Lung microvascular endothelial cell (primary cell): ENCODE results near the gene CTSG. TPM values are rescaled to one million over a fixed set of nuclear protein-coding genes. Genes with fewer than 3 reads are reported as not detected.
"Not testable (repeated sequence)": the region's sequence is repeated elsewhere in the genome, so short reads cannot be mapped to it uniquely, and the experiment has no call there.

Experiments
- DNase-seq, 2 donors: peaks; one replicate each; pipeline versions ENCODE4 v3.0.0 to v3.0.0-alpha.2; 2010; ENCODE audit warnings: low read depth in 2 of 2
- total RNA-seq: library from RNA; depleted of rRNA; stranded (reverse); fragments of >200 nt; gene quantifications from 2 replicates; pipeline ENCODE4 v1.2.1, GENCODE V29; 2014

Gene CTSG, protein sequence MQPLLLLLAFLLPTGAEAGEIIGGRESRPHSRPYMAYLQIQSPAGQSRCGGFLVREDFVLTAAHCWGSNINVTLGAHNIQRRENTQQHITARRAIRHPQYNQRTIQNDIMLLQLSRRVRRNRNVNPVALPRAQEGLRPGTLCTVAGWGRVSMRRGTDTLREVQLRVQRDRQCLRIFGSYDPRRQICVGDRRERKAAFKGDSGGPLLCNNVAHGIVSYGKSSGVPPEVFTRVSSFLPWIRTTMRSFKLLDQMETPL
- not detected in 2 replicates for total RNA-seq

DNA sequence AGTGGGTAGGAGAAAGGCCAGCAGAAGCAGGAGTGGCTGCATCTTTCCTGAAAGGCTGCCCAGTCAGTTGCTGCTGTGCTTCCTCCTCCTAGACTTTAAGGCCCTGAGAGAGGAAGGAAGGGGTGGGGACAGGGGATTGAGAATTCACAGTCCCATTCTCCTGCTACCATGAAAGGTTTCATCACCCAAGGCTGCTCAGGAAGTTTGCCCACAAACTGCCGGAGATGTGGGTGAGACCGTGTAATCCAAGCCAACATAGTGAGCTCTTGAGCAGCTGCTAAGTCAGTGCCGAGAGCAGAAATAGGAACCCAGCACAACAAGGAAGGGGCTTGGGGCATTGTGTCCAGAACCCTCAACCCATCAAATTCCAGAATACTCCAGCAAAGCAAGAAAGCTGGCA lies at the start of gene CTSG:
Gene CTSG, minus strand, starts transcription at position 69 of the 400 bp plus-strand sequence. Its CDS starts 27 bp downstream, at position 42.
- DNase-seq: no peak

DNA sequence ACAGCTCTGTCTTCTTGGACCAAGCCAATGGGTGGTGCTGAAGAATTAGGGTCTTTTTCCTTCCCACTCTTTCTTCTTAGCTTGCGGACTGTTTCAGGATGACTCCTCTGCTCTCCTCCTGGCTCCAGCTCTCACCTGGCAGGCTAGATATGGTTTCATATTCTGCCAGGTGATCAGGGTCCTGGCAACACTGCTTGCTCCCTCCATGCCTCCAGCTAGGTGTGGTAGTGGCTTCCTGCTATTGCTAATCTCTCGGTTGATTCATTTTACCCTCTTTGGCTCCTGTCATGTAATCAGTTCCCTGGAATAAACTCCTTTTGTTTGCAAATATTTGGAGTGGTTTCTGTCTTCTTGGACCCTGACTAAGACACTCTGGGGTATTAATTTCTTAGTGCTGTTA lies 37.7 kb upstream of the CTSG start:
- no peak for DNase-seq

GRCh38 chr14:24613241-24613640 lies 37.2 kb upstream of the CTSG start:
- no peak for DNase-seq

DNA sequence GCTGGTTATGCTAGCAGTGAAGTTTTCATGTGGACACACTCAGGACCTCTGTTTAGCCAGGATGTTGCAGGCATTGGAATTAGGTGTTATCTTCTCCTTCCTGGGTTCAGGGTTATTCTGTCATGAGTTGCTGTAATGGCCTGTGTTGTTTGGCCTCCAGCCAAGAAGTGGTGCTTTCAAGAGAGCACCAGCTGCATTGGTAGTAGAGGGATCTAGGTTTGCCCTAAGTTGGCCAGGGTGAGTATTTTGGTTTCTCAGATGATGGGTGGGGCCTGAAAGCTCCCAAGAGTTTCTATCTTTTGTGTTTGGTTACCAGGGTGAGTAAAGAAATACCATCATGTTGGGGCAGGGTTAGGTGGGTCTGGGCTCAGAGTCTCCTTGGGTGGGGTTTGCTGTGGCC lies 36.1 kb upstream of the CTSG start:
- no peak for DNase-seq

GRCh38 chr14:24609655-24610344 lies 33.8 kb upstream of the CTSG start, which contains the start of gene GZMH:
Gene GZMH (minus strand): TSS chr14:24609685. CDS start chr14:24609613, 72 bp downstream.
- no peak for DNase-seq

DNA sequence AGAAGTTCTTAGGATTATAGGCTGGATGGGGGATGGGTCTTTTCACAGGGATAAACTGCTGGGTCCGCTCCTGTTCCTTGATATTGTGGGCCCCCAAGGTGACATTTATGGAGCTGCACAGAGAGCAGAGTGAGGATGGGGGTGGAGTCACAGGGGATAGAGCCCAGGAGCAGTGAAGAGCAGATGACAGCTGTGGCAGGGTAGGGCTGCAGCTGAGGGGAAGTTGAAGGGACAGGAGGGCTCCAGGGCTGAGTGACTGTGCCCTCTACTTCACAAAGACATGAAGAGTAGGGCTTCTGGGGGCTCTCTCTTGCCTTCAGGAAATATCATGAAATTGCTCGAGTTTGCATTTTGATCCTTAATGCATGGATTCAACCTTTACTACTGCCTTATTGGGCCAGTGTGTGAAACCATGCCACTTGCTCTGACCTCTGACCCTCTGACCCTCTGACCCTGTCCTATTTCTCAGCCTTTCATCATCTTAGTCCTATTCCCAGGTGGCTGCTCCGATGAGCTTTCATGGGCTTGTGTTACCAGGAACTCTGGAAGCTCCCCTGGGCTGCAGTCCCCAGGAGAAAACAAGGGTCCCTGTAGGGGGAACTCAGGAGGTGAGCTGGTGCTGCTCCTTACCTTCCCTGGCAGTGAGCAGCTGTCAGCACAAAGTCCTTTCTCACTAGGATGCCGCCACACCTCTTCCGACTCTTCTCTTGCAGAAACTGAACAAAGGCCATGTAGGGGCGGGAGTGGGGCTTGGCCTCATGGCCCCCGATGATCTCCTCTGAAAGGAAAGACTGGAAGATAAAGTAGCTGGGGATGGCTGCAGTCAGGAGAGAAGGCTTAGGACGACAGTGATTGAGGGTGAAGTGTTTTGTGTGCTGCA lies 31.8 kb upstream of the CTSG start:
- DNase-seq: no peak

DNA sequence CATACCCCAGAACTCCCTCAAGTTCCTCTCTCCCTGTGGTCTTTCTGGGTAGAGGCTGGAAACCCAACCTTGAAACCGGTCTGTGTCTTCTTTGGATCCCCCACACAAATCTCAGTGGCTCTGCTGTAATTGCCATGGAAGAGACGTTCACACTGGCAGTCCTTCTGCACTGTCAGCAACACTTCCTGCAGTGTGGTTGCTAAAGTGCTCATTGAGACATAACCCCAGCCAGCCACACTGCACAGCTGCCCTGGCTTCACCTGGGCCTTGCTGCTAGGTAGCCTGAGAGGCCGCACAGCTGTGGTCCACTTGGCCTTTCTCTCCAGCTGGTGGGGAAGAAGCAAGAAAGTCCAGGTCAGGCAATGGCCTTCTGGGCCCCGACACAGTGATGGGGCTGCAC lies 31.0 kb upstream of the CTSG start:
- DNase-seq: no peak

GRCh38 chr14:24606297-24606696 lies 30.2 kb upstream of the CTSG start:
- DNase-seq: no peak

DNA sequence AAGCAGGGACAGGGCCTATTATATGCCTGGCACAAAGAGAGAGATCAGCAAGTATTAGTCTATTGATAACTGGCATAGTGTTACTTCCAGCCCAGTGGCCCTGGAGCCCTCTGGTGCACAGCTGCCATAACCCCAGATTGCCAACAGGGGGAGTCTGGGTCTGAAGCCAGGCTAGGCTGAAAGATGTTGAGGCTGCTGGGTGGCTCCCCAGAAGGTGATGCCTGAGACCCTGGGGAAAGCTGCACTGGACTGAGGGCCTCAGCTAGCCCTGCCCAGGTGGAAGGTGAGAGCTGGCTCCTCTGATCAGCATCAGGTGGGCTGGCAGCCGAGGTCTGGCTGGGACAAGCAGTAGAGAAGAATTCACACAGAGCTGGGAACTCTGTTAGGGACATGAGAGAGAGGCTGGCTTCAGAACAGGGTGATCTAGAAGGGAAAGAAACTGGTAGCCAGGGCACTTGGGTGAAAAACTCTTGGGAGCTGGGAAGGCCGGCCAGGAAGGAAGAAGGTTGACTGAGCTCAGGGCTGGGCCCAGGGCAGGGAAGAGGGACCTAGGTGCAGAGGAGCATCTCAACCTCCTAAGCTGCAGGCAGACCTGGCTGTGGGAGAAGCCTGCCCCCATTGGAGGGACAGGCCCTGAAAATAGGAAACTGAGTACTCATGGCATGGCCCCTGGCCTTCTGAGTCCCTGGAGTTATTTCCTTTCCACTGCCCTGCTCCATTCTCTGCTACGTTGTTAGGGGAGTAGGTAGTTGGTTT lies 29.6 kb upstream of the CTSG start:
- DNase-seq: peak; percentile 14 to 26

- no peak for DNase-seq
These were observed 21.4 kb upstream of the CTSG start for GRCh38 chr14:24597403-24597802.

GRCh38 chr14:24595073-24595808 lies 19.2 kb upstream of the CTSG start:
- no peak for DNase-seq

DNA sequence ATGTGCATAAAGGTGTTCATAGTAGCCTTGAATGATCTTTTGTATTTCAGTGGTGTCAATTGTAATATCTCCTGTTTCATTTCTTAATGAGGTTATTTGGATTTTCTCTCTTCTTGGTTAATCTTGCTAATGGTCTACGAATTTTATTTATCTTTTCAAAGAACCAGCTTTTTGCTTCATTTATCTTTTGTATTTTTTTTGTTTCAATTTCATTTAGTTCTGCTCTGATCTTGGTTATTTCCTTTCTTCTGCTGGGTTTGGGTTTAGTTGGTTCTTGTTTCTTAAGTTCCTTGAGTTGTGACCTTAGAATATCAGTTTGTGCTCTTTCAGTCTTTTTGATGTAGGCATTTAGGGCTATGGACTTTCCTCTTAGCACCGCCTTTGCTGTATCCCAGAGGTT lies 15.0 kb upstream of the CTSG start:
- not testable (repeated sequence) for DNase-seq

GRCh38 chr14:24584402-24584801 lies 8.4 kb upstream of the CTSG start:
- DNase-seq: not testable (repeated sequence)

DNA sequence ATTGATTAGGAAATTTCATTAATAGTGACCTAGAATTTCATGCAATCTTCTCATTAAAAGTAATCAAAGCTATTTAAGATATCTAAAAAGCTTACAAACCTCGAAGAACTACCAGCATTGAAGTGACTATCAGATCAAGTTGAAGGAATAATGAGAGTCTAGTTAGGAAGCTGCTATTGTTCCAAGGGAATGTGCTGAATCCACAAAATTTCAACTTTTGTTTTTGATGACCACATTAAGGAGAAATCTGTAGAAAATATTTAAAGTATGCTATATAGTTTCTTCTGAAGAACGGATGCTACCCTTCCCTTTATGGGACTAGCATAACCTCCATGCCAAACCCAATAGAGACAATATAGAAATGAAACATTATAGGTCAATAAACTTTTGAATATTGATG lies 2.5 kb upstream of the CTSG start:
- DNase-seq: no peak

DNA sequence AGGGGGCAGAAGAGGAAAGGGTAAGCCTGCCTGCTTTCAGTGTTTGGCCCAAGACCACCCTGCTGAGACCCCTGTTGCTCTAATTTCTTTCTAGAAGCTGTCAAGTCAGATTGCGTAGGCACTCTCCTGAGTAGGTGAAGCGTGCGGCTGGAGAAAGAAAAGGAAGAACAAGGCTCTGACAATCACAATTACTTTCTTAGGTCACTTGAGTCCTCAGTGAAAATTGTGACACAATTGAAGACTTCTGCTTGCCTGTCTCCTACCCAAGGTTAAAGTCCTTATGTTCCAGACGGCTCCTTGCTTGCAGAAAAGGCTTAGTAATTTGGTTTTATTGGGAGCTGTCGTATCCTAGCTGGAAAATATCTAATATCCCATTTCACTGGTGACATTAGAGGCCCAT lies 721 bp upstream of the CTSG start:
- no peak for DNase-seq

DNA sequence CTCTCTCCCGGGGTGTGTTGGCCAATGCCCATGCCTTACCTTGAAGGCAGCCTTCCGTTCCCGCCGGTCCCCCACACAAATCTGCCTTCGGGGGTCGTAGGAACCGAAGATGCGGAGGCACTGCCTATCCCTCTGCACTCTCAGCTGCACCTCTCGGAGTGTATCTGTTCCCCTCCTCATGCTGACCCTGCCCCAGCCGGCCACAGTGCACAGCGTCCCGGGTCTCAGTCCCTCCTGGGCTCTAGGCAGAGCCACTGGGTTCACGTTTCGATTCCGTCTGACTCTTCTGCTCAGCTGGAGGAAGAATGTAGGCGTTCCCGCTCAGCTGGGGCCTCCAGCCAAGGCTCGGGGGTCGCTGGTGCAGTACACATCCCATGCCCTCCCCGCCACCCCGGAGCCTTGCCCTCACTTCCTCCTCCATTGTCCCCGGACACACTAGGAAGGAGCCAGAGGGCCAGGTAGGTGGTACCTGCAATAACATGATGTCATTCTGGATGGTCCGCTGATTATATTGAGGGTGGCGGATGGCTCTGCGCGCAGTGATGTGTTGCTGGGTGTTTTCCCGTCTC lies 1.8 kb downstream of the CTSG start:
- DNase-seq: no peak

- DNase-seq: no peak
These were observed 9.7 kb downstream of the CTSG start for GRCh38 chr14:24566318-24566717.

DNA sequence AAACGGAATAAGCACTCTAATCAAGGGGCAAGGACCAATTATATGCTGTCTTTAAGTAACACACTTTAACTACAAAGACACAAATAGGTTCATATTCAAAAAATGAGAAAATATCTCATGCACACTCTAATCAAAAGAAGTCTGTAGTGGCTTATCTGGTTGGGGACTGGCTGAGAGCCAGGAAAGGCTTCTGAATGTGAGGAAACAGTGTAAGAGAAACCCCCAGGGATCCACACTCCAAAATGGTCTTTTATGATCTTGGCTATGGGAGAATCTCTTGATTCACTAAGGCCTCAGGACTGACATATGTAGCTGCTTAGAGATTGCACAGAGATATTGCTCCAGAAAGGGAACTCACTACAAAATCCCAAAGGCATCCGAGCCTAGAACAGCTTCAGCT lies 10.3 kb downstream of the CTSG start:
- DNase-seq: no peak

GRCh38 chr14:24563505-24563904 lies 12.5 kb downstream of the CTSG start:
- DNase-seq: no peak

DNA sequence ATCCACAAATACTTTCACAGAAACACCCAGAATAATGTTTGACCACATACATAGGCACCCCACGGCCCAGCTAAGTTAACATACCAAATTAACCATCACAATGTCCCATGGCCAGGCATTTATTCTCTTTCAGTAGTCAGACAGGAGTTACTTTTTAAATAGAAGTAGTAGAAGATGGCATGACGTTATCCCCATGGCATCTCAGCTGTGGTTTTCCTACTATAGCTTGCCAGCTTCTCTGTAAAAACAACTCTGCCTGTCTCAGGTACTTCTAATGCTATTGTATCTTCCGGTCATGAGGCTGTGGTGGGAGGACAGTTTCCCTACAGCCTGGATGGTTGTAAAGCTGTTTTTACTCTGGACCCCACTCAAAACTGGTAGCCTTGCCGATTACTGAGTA lies 19.3 kb downstream of the CTSG start:
- DNase-seq: peak in 1 of 2 donors; percentile 31
